SK-N-SH treated with all-trans-retinoic acid at 6 μM for 48 hours (cell line): ENCODE data around the gene TGM1.

Source experiments
- BACH2 ChIP-seq: fragments of 250-450 bp; sonication (Bioruptor Pico); IDR thresholded peaks from 2 replicates; pipeline ENCODE4 v1.9.0; 2021; ENCODE audit warnings: mild to moderate bottlenecking, borderline replicate concordance
- CREB5 ChIP-seq: fragments of 250-450 bp; sonication (Bioruptor Pico); IDR thresholded peaks from 2 replicates; pipeline ENCODE4 v1.5.1; 2020; ENCODE audit warnings: low read depth, mild to moderate bottlenecking, moderate library complexity
- CSDC2 ChIP-seq: fragments of 250-450 bp; sonication (Bioruptor Pico); IDR thresholded peaks from 2 replicates; pipeline ENCODE4 v1.5.0; 2020; ENCODE audit warnings: mild to moderate bottlenecking, moderate library complexity
- ISL1 ChIP-seq: fragments of 250-450 bp; sonication (Bioruptor Pico); IDR thresholded peaks from 2 replicates; pipeline ENCODE4 v2.1.2; 2022; ENCODE audit warnings: mild to moderate bottlenecking, moderate library complexity
- PATZ1 ChIP-seq: fragments of 250-450 bp; sonication (Bioruptor Pico); IDR thresholded peaks from 2 replicates; pipeline ENCODE4 v1.8.0; 2020; ENCODE audit warnings: mild to moderate bottlenecking, moderate library complexity, borderline replicate concordance
- ZFP3 ChIP-seq: fragments of 250-450 bp; sonication (Bioruptor Pico); IDR thresholded peaks from 2 replicates; pipeline ENCODE4 v1.5.0; 2020; ENCODE audit warnings: mild to moderate bottlenecking, moderate library complexity
- ZFP30 ChIP-seq: fragments of 450-650 bp; formaldehyde crosslinking; IDR thresholded peaks from 2 replicates; pipeline ENCODE4 v1.5.0; 2022; ENCODE audit warnings: mild to moderate bottlenecking, moderate library complexity
- ZNF70 ChIP-seq: fragments of 450-650 bp; formaldehyde crosslinking; IDR thresholded peaks from 2 replicates; pipeline ENCODE4 v1.5.0; 2020; ENCODE audit warnings: mild to moderate bottlenecking, moderate library complexity

- TF ChIP-seq ZFP30 (CRISPR knock-in tag), result no peak
- TF ChIP-seq BACH2 (CRISPR knock-in tag), result no peak
- no peak for TF ChIP-seq ISL1
- no peak for TF ChIP-seq ZNF70 (CRISPR knock-in tag)
- no peak for TF ChIP-seq ZFP3
- TF ChIP-seq CREB5, result no peak
- no peak for TF ChIP-seq PATZ1
- no peak for TF ChIP-seq CSDC2 (CRISPR knock-in tag)
These were observed 16.2 kb downstream of the TGM1 start for GRCh38 chr14:24246765-24247212.
